Endodermal cell (in vitro differentiated cells): ENCODE data around the gene FAM228A. TPM values are rescaled to one million over a fixed set of nuclear protein-coding genes. Genes with fewer than 3 reads are reported as not detected.
"Not testable (repeated sequence)": the region's sequence is repeated elsewhere in the genome, so short reads cannot be mapped to it uniquely, and the experiment has no call there.

Experiments used
- DNase-seq: peaks from one replicate; pipeline ENCODE4 v3.0.0-alpha.2; 2017
- H3K27ac ChIP-seq: 2 replicates; pipeline ENCODE4 v1.5.1; 2013; ENCODE audit warnings: mild to moderate bottlenecking, low read depth, low read length, moderate library complexity
- H3K27me3 ChIP-seq: 2 replicates; pipeline ENCODE4 v1.6.1; 2013; ENCODE audit warnings: mild to moderate bottlenecking, low read length, moderate library complexity; ENCODE audit not compliant: insufficient read depth, control insufficient read depth, poor library complexity, severe bottlenecking
- H3K36me3 ChIP-seq: 2 replicates; pipeline ENCODE4 v1.7.0; 2013; ENCODE audit warnings: mild to moderate bottlenecking, low read length, moderate library complexity; ENCODE audit not compliant: control insufficient read depth, insufficient read depth
- H3K4me1 ChIP-seq: one replicate; pipeline ENCODE4 v1.7.0; 2013; ENCODE audit warnings: low read length; ENCODE audit not compliant: control insufficient read depth, insufficient read depth
- H3K4me3 ChIP-seq: 2 replicates; pipeline ENCODE4 v1.5.1; 2013; ENCODE audit warnings: mild to moderate bottlenecking, low read length, moderate library complexity
- H3K9ac ChIP-seq: 2 replicates; pipeline ENCODE4 v1.6.1; 2013; ENCODE audit warnings: mild to moderate bottlenecking, low read length, moderate library complexity; ENCODE audit not compliant: poor library complexity, severe bottlenecking; ENCODE audit errors: extremely low read depth
- H3K9me3 ChIP-seq: 2 replicates; pipeline ENCODE4 v1.6.1; 2013; ENCODE audit warnings: mild to moderate bottlenecking, low read length, moderate library complexity; ENCODE audit not compliant: control insufficient read depth
- H3K27ac Mint-ChIP-seq: 2 replicates; pipeline ENCODE4 v1.8.0; 2020; ENCODE audit warnings: mixed read lengths
- H3K27me3 Mint-ChIP-seq: 2 replicates; pipeline ENCODE4 v1.8.0; 2021; ENCODE audit warnings: mild to moderate bottlenecking, mixed read lengths; ENCODE audit not compliant: insufficient read depth
- H3K36me3 Mint-ChIP-seq: 2 replicates; pipeline ENCODE4 v1.8.0; 2020; ENCODE audit warnings: low read depth, mixed read lengths
- H3K4me1 Mint-ChIP-seq: 2 replicates; pipeline ENCODE4 v1.8.0; 2020; ENCODE audit warnings: mixed read lengths
- H3K4me3 Mint-ChIP-seq: 2 replicates; pipeline ENCODE4 v1.8.0; 2020; ENCODE audit warnings: mild to moderate bottlenecking, moderate library complexity, mixed read lengths
- H3K9me3 Mint-ChIP-seq: 2 replicates; pipeline ENCODE4 v1.8.0; 2020; ENCODE audit warnings: mild to moderate bottlenecking, mixed read lengths
- CTCF ChIP-seq: fragments of 200-600 bp; sonication (generic); conservative IDR thresholded peaks from 2 replicates; pipeline ENCODE4 v1.5.0; 2021; ENCODE audit warnings: antibody characterized with exemption, mild to moderate bottlenecking
- WGBS, 2 experiments: methylation state at CpG; one replicate each; pipeline versions ENCODE4 v1.1.5 to v1.1.7; 2013; ENCODE audit warnings: missing lambda C conversion rate in 2 of 2, mixed read lengths in 1 of 2; ENCODE audit not compliant: insufficient coverage in 1 of 2, insufficient read length in 1 of 2; 5-methylcytosine and 5-hydroxymethylcytosine counted together
- total RNA-seq, 2 donors: library from RNA; stranded (reverse); fragmentation: NEBNext Ultra II Directional in 1 of 2; extraction: Animal tissue kit (Norgen Biotek cat#: 25700) in 1 of 2; gene quantifications; 2 replicates in 1 of 2; 3 replicates in 1 of 2; pipeline ENCODE4 v1.2.1, GENCODE V29; 2021

The FAM228A gene
- total RNA-seq, 2 donors from 2014 or later: 0.53 TPM; not detected in 1

- Mint-ChIP-seq H3K36me3 (no peaks in the 10 kb centered on the region), H3K9me3 (peaks cover 16% of the 10 kb centered on the region), H3K4me3 (no peak overlapping the region), H3K27me3 (peaks cover 82% of the 10 kb centered on the region), H3K27ac (no peak overlapping the region), H3K4me1 (peaks cover 7% of the 10 kb centered on the region)
- Histone ChIP-seq H3K27me3 (peaks cover 66% of the 10 kb centered on the region), H3K9ac (no peak overlapping the region), H3K27ac (no peak overlapping the region), H3K36me3 (no peaks in the 10 kb centered on the region), H3K4me1 (no peaks in the 10 kb centered on the region), H3K4me3 (no peak overlapping the region), H3K9me3 (peaks cover 11% of the 10 kb centered on the region)
- peak; percentile 36 for DNase-seq
- TF ChIP-seq CTCF: no peak
- 88 to 91% methylated on average over 5 to 9 of the region's 9 CpGs for WGBS, 2 experiments
Observed at GRCh38 chr2:24190503-24190902, 15.7 kb downstream of the FAM228A start.

GRCh38 chr2:24191156-24191555, 16.3 kb downstream of the FAM228A start:
- Mint-ChIP-seq H3K4me1 (peaks cover 7% of the 10 kb centered on the region), H3K36me3 (no peaks in the 10 kb centered on the region), H3K9me3 (peaks cover 15% of the 10 kb centered on the region), H3K4me3 (no peak overlapping the region), H3K27me3 (peaks cover 85% of the 10 kb centered on the region), H3K27ac (no peak overlapping the region)
- Histone ChIP-seq H3K27me3 (peaks cover 66% of the 10 kb centered on the region), H3K4me1 (no peaks in the 10 kb centered on the region), H3K36me3 (no peaks in the 10 kb centered on the region), H3K9me3 (peaks cover 11% of the 10 kb centered on the region), H3K27ac (no peak overlapping the region), H3K4me3 (no peak overlapping the region), H3K9ac (no peak overlapping the region)
- peak; percentile 42 for DNase-seq
- no peak for TF ChIP-seq CTCF
- 91 to 94% methylated on average over 4 to 9 of the region's 9 CpGs for WGBS, 2 experiments

- Mint-ChIP-seq H3K27me3 (peaks cover 88% of the 10 kb centered on the region), H3K9me3 (peaks cover 17% of the 10 kb centered on the region), H3K4me3 (no peak overlapping the region), H3K27ac (no peak overlapping the region), H3K4me1 (peaks cover 7% of the 10 kb centered on the region), H3K36me3 (no peaks in the 10 kb centered on the region)
- peak; percentile 68 for DNase-seq
- no peaks in the 10 kb centered on the region for H3K36me3 ChIP-seq
- peaks cover 11% of the 10 kb centered on the region for H3K9me3 ChIP-seq
- no peak overlapping the region for H3K4me3 ChIP-seq
- WGBS, 2 experiments: 64 to 100% methylated on average over 3 to 5 of the region's 5 CpGs
- no peak overlapping the region for H3K27ac ChIP-seq
- H3K4me1 ChIP-seq: no peaks in the 10 kb centered on the region
- H3K9ac ChIP-seq: no peak overlapping the region
- TF ChIP-seq CTCF: no peak
- peaks cover 65% of the 10 kb centered on the region for H3K27me3 ChIP-seq
Observed at GRCh38 chr2:24191848-24192247, 17.0 kb downstream of the FAM228A start.

- H3K9ac ChIP-seq, H3K27ac Mint-ChIP-seq, H3K36me3 ChIP-seq, H3K36me3 Mint-ChIP-seq, H3K4me1 ChIP-seq, DNase-seq, H3K4me3 Mint-ChIP-seq, H3K4me3 ChIP-seq, H3K9me3 ChIP-seq, H3K27ac ChIP-seq, H3K4me1 Mint-ChIP-seq: not testable (repeated sequence)
- no CpG with 5 or more reads among the region's 1 CpG for WGBS, 2 experiments
- peaks cover 16% of the 10 kb centered on the region for H3K9me3 Mint-ChIP-seq
- H3K27me3 ChIP-seq: peaks cover 50% of the 10 kb centered on the region
- peaks cover 88% of the 10 kb centered on the region for H3K27me3 Mint-ChIP-seq
Observed at GRCh38 chr2:24197213-24197612, 22.4 kb downstream of the FAM228A start.
